Right atrium auricular region (tissue), 2 donors: ENCODE data around the gene FGR. TPM values are rescaled to one million over a fixed set of nuclear protein-coding genes. Genes with fewer than 3 reads are reported as not detected.
A peak's percentile ranks its signal among the peaks of the same experiment; 100 is the strongest.

Experiments used
- DNase-seq: peaks from one replicate; pipeline ENCODE4 v3.0.0-alpha.2; 2019; ENCODE audit warnings: low spot score
- H3K27ac ChIP-seq, 2 donors: fragments of 200-600 bp; sonication (generic); 1 replicate in 1 of 2; 2 replicates in 1 of 2; pipeline ENCODE4 v1.5.1; 2016 to 2019
- H3K27me3 ChIP-seq, 2 donors: fragments of 200-600 bp; sonication (generic); one replicate each; pipeline versions ENCODE4 v1.5.1 to v1.6.0; 2017 to 2019
- H3K36me3 ChIP-seq: fragments of 200-600 bp; sonication (generic); one replicate; pipeline ENCODE4 v1.5.1; 2016
- H3K4me1 ChIP-seq, 2 donors: fragments of 200-600 bp; sonication (generic); one replicate each; pipeline versions ENCODE4 v1.5.1 to v1.6.0; 2017 to 2019
- H3K4me3 ChIP-seq, 2 donors: fragments of 200-600 bp; sonication (generic); 1 replicate in 1 of 2; 2 replicates in 1 of 2; pipeline ENCODE4 v1.5.1; 2017 to 2019; ENCODE audit warnings: mild to moderate bottlenecking in 1 of 2, moderate library complexity in 1 of 2
- H3K9me3 ChIP-seq, 2 donors: fragments of 200-600 bp; sonication (generic); one replicate each; pipeline ENCODE4 v1.5.1; 2019
- CTCF ChIP-seq, 2 donors: fragments of 200-600 bp; sonication (generic); IDR thresholded peaks; one replicate each; pipeline ENCODE4 v1.5.1; 2019; ENCODE audit warnings: antibody characterized with exemption in 2 of 2
- total RNA-seq, 2 donors: library from RNA; depleted of rRNA; stranded (reverse); fragments of >200 nt; gene quantifications; one replicate each; pipeline ENCODE4 v1.1.0, GENCODE V29; 2016

Gene FGR
- total RNA-seq, 2 donors from 2014 or later = 5.7 to 19.8 TPM

DNA sequence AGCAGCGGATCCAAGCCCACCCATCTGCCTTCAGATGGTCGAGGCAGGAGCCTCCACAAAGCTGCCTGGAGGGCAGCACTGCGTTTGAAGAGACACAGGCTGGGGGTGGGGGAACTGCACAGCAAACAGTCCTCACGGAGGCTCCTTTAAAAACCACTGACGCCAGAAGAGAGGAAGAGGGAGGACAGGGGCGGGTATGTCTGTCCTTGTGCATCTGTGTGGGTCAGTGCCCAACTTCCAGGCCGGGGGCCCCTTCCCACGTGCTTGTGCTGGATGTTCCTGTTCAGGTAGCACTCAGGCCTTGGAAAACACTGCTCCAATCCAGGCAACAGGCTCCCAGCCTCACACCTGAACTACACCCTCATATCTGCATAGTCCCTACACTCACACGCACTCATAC is 38.7 kb downstream of the FGR start:
- DNase-seq = no peak
- H3K4me1 ChIP-seq = peaks cover 0 to 100% of the 10 kb centered on the region in 2 donors
- no peak for TF ChIP-seq CTCF (IDR thresholded peaks at IDR 0.05)
- H3K27me3 ChIP-seq = no peaks in the 10 kb centered on the region
- no peaks in the 10 kb centered on the region for H3K36me3 ChIP-seq
- no peak overlapping the region for H3K4me3 ChIP-seq
- H3K27ac ChIP-seq = peak overlapping the region; percentile 63 to 75
- H3K9me3 ChIP-seq = no peaks in the 10 kb centered on the region

DNA sequence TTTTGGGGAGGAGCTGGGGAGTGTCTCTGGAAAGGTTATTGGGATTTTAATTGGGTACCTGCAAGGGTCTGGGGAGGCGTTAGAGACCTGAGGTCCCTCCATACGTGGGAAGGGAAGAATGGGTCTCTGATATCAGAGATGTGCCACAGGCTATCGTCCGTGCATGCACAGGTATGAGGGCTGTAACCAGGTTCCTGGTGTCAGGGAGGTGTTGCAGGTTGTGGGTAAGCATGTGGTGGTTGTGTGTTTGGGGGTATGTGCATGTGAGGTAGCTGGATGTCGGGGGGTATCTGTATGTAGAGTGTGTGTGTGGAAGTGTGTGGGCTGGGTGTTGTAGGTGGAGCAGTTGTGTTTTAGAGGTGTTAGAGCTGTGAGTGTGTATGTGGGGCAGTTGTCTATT is 39.4 kb downstream of the FGR start:
- Histone ChIP-seq H3K4me1 (peaks cover 0 to 100% of the 10 kb centered on the region in 2 donors), H3K9me3 (no peaks in the 10 kb centered on the region), H3K27ac (peak overlapping the region; percentile 63 to 75), H3K36me3 (no peaks in the 10 kb centered on the region), H3K27me3 (no peaks in the 10 kb centered on the region), H3K4me3 (no peak overlapping the region)
- DNase-seq = no peak
- TF ChIP-seq CTCF (IDR thresholded peaks at IDR 0.05) = no peak

GRCh38 chr1:27594564-27595510 is 40.1 kb downstream of the FGR start:
- TF ChIP-seq CTCF (IDR thresholded peaks at IDR 0.05) = no peak
- Histone ChIP-seq H3K4me3 (no peak overlapping the region), H3K27me3 (no peaks in the 10 kb centered on the region), H3K36me3 (no peaks in the 10 kb centered on the region), H3K27ac (peak overlapping the region; percentile 63 to 75), H3K4me1 (peaks cover 0 to 100% of the 10 kb centered on the region in 2 donors), H3K9me3 (no peaks in the 10 kb centered on the region)
- DNase-seq = no peak

GRCh38 chr1:27593678-27594563 is 41.1 kb downstream of the FGR start:
- Histone ChIP-seq H3K27ac (peak overlapping the region; percentile 67 to 75), H3K27me3 (no peaks in the 10 kb centered on the region), H3K4me3 (no peak overlapping the region), H3K36me3 (no peaks in the 10 kb centered on the region), H3K9me3 (no peaks in the 10 kb centered on the region), H3K4me1 (peaks cover 0 to 100% of the 10 kb centered on the region in 2 donors)
- TF ChIP-seq CTCF (IDR thresholded peaks at IDR 0.05) = no peak
- no peak for DNase-seq

- H3K36me3 ChIP-seq = no peaks in the 10 kb centered on the region
- peak overlapping the region; percentile 67 to 75 for H3K27ac ChIP-seq
- no peak for DNase-seq
- no peak for TF ChIP-seq CTCF (IDR thresholded peaks at IDR 0.05)
- H3K27me3 ChIP-seq = no peaks in the 10 kb centered on the region
- no peak overlapping the region for H3K4me3 ChIP-seq
- peaks cover 0 to 100% of the 10 kb centered on the region in 2 donors for H3K4me1 ChIP-seq
- H3K9me3 ChIP-seq = no peaks in the 10 kb centered on the region
Observed at GRCh38 chr1:27592931-27593677, 41.9 kb downstream of the FGR start.
